Esophagus squamous epithelium (tissue), 4 donors: Measurements from ENCODE around the gene MRPS27.

ENCODE experiments used
- POLR2A ChIP-seq, 4 donors: fragments of 450-650 bp; IDR thresholded peaks; one replicate each; pipeline ENCODE4 v1.6.1; 2017; ENCODE audit warnings: antibody characterized with exemption in 4 of 4, mild to moderate bottlenecking in 4 of 4, moderate library complexity in 3 of 4
- TF ChIP-seq, protein P1 (sequence below), 6 experiments: fragments of 450-650 bp in 4 of 6; fragments of 200-600 bp in 2 of 6; sonication (generic) in 2 of 6; IDR thresholded peaks; one replicate each; pipeline ENCODE4 v1.5.1; 2016 to 2019; ENCODE audit warnings: antibody characterized with exemption in 6 of 6, mild to moderate bottlenecking in 4 of 6, moderate library complexity in 4 of 6

GRCh38 chr5:72199681-72200080 lies 120.4 kb downstream of the MRPS27 start:
- TF ChIP-seq, protein P1, sequence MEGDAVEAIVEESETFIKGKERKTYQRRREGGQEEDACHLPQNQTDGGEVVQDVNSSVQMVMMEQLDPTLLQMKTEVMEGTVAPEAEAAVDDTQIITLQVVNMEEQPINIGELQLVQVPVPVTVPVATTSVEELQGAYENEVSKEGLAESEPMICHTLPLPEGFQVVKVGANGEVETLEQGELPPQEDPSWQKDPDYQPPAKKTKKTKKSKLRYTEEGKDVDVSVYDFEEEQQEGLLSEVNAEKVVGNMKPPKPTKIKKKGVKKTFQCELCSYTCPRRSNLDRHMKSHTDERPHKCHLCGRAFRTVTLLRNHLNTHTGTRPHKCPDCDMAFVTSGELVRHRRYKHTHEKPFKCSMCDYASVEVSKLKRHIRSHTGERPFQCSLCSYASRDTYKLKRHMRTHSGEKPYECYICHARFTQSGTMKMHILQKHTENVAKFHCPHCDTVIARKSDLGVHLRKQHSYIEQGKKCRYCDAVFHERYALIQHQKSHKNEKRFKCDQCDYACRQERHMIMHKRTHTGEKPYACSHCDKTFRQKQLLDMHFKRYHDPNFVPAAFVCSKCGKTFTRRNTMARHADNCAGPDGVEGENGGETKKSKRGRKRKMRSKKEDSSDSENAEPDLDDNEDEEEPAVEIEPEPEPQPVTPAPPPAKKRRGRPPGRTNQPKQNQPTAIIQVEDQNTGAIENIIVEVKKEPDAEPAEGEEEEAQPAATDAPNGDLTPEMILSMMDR (IDR thresholded peaks at IDR 0.05) = no peak
- TF ChIP-seq POLR2A (IDR thresholded peaks at IDR 0.05) = no peak
